Naive thymus-derived CD8-positive, alpha-beta T cell (primary cell): Measurements from ENCODE around the gene RASA3. TPM values are rescaled to one million over a fixed set of nuclear protein-coding genes. Genes with fewer than 3 reads are reported as not detected.

Source experiments
- ATAC-seq, 2 donors: fragments of 150-1000 bp; cut with Tn5 transposase in 1 of 2; sonication (Bioruptor Pico), chemical (Tn5 transposase) in 1 of 2; 1 replicate in 1 of 2; 2 replicates in 1 of 2; pipeline ENCODE4 v1.10.0; 2021; ENCODE audit warnings: mild to moderate bottlenecking in 2 of 2, moderate library complexity in 2 of 2
- POLR2A ChIA-PET: fragments of 350-600 bp; sonication (Branson Sonifier 250); formaldehyde crosslinking; loops from one replicate; lab custom pipeline; 2021; ENCODE audit warnings: antibody characterized with exemption; lab: Charles Lee
- DNase-seq, 10 donors: peaks; one replicate each; pipeline versions ENCODE4 v3.0.0 to v3.0.0-alpha.2; 2020 to 2022
- H3K27ac Mint-ChIP-seq, 10 donors: one replicate each; pipeline ENCODE4 v1.8.0; 2020 to 2022; ENCODE audit warnings: mild to moderate bottlenecking in 10 of 10, mixed read lengths in 10 of 10, moderate library complexity in 4 of 10, inconsistent platforms in 1 of 10
- H3K27me3 Mint-ChIP-seq, 5 donors: one replicate each; pipeline ENCODE4 v1.8.0; 2021 to 2022; ENCODE audit warnings: mixed read lengths in 5 of 5
- H3K36me3 Mint-ChIP-seq, 3 donors: one replicate each; pipeline ENCODE4 v1.8.0; 2020 to 2022; ENCODE audit warnings: mixed read lengths in 3 of 3, mild to moderate bottlenecking in 2 of 3, inconsistent platforms in 1 of 3
- H3K4me1 Mint-ChIP-seq, 4 donors: one replicate each; pipeline ENCODE4 v1.8.0; 2021 to 2022; ENCODE audit warnings: mixed read lengths in 4 of 4
- H3K4me3 Mint-ChIP-seq, 10 donors: one replicate each; pipeline ENCODE4 v1.8.0; 2020 to 2022; ENCODE audit warnings: mild to moderate bottlenecking in 10 of 10, mixed read lengths in 10 of 10, moderate library complexity in 6 of 10, inconsistent platforms in 1 of 10
- H3K9me3 Mint-ChIP-seq, 9 donors: one replicate each; pipeline ENCODE4 v1.8.0; 2020 to 2022; ENCODE audit warnings: mixed read lengths in 9 of 9, mild to moderate bottlenecking in 3 of 9, inconsistent platforms in 1 of 9, moderate library complexity in 1 of 9
- polyA plus RNA-seq, 3 donors: library from polyadenylated mRNA; unstranded; fragments of 300-500 nt; fragmentation: Illumina TruSeq; gene quantifications; one replicate each; pipeline ENCODE4 v1.2.3, GENCODE V29; 2021
- total RNA-seq, 8 experiments: library from RNA in 2 of 8; stranded (reverse) in 2 of 8; gene quantifications; one replicate each; pipeline ENCODE4 v1.2.3 and lab custom pipeline; 2021 to 2026

RASA3 gene
- total and polyA plus RNA-seq, 5 experiments from 2014 or later: 62.2 to 196 (median 169) TPM

DNA sequence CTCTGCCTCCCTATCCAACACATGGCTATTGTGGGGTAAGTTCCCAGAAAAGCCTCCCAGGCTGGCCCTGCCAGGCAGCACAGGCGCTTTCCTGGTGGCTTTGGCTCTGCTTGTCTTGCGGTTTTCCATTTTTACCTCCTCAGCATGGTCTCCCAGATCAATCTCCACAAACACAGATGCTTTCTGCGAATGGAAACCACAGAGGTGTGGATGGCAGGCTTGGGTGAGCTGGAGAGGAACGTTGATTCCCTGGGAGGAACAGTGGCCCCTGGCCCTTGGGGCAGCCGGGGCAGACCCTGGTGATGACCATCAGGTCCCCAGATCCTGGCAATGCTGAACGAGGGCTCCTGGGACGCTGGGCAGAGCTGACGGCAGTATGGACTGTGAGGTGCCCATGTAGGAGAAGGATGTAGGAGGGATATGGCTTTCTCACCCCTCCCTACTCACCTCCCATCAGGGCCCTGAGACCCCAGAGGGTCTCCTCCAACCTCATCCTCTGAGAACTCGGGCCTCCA is 165.2 kb downstream of the RASA3 start:
- H3K27ac Mint-ChIP-seq: peak overlapping the region in 3 of 10 donors; percentile 31 to 60 (median 47)
- H3K36me3 Mint-ChIP-seq: peaks cover 0 to 2% (median 0%) of the 10 kb centered on the region in 3 donors
- H3K4me1 Mint-ChIP-seq: peaks cover 0 to 1% (median 0%) of the 10 kb centered on the region in 4 donors
- peaks cover 0 to 2% (median 0%) of the 10 kb centered on the region in 9 donors for H3K9me3 Mint-ChIP-seq
- ATAC-seq (peak in 1 of 2 donors; percentile 3), DNase-seq (no peak)
- H3K4me3 Mint-ChIP-seq: peak overlapping the region in 3 of 10 donors; percentile 15 to 34 (median 17)
- POLR2A ChIA-PET: no interaction called here
- no peaks in the 10 kb centered on the region for H3K27me3 Mint-ChIP-seq

DNA sequence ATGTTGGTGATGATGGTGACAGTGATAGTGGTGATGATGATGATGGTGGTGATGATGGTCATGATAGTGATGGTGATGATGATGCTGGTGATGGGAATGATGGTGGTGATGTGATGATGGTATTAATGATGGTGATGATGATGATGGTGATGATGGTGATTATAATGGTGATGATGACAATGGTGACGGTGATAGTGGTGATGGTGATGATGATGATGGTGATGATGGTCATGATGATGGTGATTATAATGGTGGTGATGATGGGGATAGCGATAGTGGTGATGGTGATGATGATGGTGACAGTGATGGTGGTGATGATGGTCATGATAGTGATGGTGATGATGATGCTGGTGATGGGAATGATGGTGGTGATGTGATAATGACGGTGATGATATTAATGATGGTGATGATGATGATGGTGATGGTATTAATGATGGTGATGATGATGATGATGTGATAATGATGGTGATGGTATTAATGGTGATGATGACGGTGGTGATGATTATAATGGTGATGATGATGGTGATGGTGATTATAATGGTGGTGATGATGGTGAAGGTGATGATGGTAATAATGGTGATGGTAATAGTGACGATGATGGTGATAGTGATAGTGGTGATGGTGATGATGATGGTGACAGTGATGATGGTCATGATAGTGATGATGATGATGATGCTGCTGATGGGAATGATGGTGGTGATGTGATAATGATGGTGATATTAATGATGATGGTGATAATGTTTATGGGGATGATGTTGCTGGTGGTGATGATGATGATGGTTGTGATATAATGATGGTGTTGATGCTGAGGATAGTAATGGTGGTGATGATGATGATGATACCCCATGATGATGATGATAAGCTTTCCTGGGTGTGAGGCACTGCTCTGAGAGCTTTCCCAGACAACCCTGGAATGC is 166.2 kb downstream of the RASA3 start:
- DNase-seq (no peak), ATAC-seq (peak in 1 of 2 donors; percentile 7)
- POLR2A ChIA-PET: no interaction called here
- Mint-ChIP-seq H3K27me3 (no peaks in the 10 kb centered on the region), H3K27ac (no peak overlapping the region), H3K4me1 (peaks cover 0 to 2% (median 0%) of the 10 kb centered on the region in 4 donors), H3K4me3 (no peak overlapping the region), H3K9me3 (peaks cover 0 to 2% (median 0%) of the 10 kb centered on the region in 9 donors), H3K36me3 (peaks cover 0 to 6% (median 5%) of the 10 kb centered on the region in 3 donors)

DNA sequence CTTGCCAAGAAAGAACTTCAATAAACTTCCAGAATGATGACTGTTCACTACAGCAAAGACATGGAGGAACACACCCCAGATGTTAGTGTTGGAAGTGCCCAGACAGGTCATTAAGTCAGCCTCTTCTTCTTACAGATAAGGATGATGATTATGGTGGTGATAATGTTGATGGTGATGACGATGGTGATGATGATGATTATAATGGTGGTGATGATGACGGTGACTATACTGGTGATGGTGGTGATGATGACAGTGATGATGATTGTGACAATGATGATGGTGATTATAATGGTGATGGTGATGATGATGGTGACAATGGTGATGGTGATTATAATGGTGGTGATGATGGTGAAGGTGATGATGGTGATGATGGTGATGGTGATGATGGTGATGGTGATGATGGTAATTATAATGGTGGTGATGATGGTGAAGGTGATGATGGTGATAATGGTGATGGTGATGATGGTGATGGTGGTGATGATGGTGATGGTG is 167.0 kb downstream of the RASA3 start:
- DNase-seq (no peak), ATAC-seq (no peak)
- no peaks in the 10 kb centered on the region for H3K9me3 Mint-ChIP-seq
- POLR2A ChIA-PET: no interaction called here
- H3K36me3 Mint-ChIP-seq: peaks cover under 1 to 6% (median 5%) of the 10 kb centered on the region in 3 donors
- H3K27me3 Mint-ChIP-seq: no peaks in the 10 kb centered on the region
- H3K27ac Mint-ChIP-seq: no peak overlapping the region
- H3K4me3 Mint-ChIP-seq: no peak overlapping the region
- H3K4me1 Mint-ChIP-seq: peaks cover 0 to 2% (median 0%) of the 10 kb centered on the region in 4 donors

DNA sequence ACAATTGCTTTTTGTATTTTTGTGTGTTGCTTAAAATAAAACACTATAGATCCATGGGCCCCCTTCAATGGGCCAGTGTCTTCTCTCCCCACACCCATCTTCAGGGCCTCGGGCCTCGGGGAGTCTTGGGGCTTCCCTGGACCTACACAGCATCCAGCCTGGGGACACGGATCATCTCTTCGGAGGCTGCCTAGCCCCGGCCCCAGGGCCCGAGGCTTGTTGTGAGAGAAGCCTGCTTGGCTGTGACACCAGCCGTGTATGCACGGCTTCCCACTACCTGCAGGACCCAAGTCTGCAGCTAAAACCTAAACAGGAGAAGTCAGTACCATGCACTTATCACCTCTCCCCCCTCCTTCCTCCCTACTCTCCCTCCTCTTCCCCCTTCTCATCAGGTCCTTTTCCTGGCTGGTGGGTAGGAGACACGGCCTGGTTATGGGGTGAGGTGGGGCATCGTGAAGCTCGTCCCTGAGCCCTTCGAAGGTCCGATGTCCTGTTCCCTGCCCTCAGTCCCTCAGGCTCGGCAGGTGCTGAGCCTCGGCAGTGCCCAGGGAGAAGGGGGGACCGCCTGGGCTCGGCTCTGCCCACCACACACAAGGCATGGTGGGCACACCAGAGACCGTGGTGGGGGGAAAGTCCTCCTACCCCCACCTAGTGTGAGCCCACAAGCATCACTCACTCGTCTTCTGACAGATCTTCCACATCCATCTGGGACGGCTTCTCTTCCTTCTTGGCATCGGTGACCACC is 168.0 kb downstream of the RASA3 start:
- H3K4me3 Mint-ChIP-seq: no peak overlapping the region
- no peaks in the 10 kb centered on the region for H3K27me3 Mint-ChIP-seq
- peak in 2 of 10 donors; percentile 3 to 24 for DNase-seq
- peaks cover 4 to 13% (median 5%) of the 10 kb centered on the region in 3 donors for H3K36me3 Mint-ChIP-seq
- no peaks in the 10 kb centered on the region for H3K9me3 Mint-ChIP-seq
- peaks cover 0 to 2% (median 0%) of the 10 kb centered on the region in 4 donors for H3K4me1 Mint-ChIP-seq
- ATAC-seq: no peak
- POLR2A ChIA-PET: no interaction called here
- no peak overlapping the region for H3K27ac Mint-ChIP-seq

DNA sequence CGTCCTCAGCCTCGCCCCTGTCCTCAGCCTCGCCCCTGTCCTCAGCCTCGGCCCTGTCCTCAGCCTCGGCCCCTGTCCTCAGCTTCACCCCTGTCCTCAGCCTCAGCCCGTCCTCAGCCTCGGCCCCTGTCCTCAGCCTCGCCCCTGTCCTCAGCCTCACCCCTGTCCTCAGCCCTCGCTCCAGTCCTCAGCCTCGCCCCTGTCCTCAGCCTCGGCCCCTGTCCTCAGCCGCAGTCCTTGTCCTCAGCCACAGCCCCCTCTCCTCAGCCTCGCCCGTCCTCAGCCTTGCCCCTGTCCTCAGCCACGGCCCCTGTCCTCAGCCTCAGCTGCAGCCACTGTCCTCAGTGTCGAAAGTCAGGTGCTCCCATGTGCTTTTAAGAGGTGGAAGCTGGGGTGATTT is 169.0 kb downstream of the RASA3 start:
- Mint-ChIP-seq H3K4me3 (no peak overlapping the region), H3K9me3 (peaks cover 0 to 5% (median 0%) of the 10 kb centered on the region in 9 donors), H3K36me3 (peaks cover 8 to 13% (median 9%) of the 10 kb centered on the region in 3 donors), H3K27me3 (no peaks in the 10 kb centered on the region), H3K4me1 (peaks cover 0 to 8% (median 2%) of the 10 kb centered on the region in 4 donors), H3K27ac (peak overlapping the region in 4 of 10 donors; percentile 27 to 31 (median 28))
- ATAC-seq: no peak
- POLR2A ChIA-PET: no interaction called here
- peak in 1 of 10 donors; percentile 51 for DNase-seq

DNA sequence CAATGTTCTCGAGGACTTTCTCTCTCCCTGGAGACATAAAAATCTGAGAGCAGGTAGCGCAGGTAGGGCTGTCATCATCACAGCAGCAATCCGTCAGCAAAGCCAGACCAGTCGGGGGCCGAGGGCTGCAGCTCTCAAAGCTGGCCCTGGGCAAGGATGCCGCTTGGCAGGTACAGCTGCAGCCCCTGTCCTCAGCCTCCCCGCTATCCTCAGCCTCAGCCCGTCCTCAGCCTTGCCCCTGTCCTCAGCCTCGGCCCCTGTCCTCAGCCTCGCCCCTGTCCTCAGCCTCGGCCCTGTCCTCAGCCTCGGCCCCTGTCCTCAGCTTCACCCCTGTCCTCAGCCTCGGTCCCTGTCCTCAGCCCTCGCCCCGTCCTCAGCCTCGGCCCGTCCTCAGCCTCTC is 169.4 kb downstream of the RASA3 start:
- Mint-ChIP-seq H3K4me3 (peak overlapping the region in 2 of 10 donors; percentile 8 to 41), H3K27me3 (no peaks in the 10 kb centered on the region), H3K4me1 (peaks cover 0 to 11% (median 4%) of the 10 kb centered on the region in 4 donors), H3K36me3 (peaks cover 8 to 13% (median 9%) of the 10 kb centered on the region in 3 donors), H3K27ac (peak overlapping the region in 2 of 10 donors; percentile 31 to 43), H3K9me3 (peaks cover 0 to 5% (median 0%) of the 10 kb centered on the region in 9 donors)
- ATAC-seq (no peak), DNase-seq (peak in 1 of 10 donors; percentile 37)
- POLR2A ChIA-PET: no interaction called here

DNA sequence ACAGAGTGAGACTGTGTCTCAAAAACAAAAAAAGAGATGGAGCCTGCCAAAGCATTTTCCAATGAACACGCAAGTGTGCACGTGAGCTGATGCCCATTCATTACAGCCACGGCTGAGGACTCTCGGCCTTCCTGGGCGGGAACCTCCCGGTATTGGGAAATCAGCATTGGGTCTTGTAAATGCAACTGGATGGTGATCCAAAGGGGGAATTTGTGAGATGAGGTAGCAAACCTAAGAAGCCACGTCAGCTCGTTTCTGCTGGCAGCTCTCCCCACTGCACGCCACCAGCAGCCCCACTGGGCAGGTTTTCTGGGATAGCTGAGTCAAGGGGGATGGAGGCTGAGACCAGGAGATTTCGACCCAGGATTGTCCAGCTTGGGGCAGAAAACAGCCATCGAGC is 170.0 kb downstream of the RASA3 start:
- Mint-ChIP-seq H3K9me3 (peaks cover 0 to 5% (median 0%) of the 10 kb centered on the region in 9 donors), H3K27ac (peak overlapping the region in 3 of 10 donors; percentile 30 to 51 (median 35)), H3K4me1 (peaks cover 0 to 17% (median 7%) of the 10 kb centered on the region in 4 donors), H3K27me3 (no peaks in the 10 kb centered on the region), H3K36me3 (peaks cover 8 to 15% (median 9%) of the 10 kb centered on the region in 3 donors), H3K4me3 (peak overlapping the region in 1 of 10 donors; percentile 24)
- DNase-seq: peak in 1 of 10 donors; percentile 19
- POLR2A ChIA-PET: no interaction called here
- ATAC-seq: no peak

DNA sequence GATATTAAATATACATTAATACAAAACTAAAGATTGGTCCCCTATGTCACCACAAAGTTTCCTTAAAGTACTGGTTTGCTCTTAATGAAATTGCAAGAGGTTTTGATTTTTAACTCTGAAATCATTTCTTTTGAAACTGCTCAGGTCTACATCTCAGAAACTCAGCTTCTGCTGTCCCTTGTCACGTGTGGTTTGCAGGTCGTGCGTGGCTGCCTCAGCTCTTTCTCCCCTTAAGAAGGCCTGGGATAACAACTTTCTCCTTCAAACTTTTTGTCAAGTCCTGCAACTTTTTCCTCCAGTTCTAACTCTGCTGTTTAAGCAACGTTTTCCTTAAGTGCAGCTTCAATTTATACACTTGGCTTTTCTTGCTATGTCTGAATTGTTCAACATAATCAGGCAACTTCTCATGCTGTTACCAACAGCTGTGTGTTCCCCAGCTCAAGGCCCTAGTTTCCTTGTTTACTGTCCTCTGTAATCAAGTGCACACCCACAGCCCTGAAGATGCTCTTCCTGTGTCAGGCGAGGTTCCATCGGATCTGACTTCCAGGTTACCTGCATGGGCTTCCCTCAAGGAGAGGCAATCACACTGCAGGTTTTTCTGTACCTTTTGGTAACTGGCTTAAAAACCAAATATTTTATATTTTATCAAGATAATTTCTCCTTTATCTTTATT is 172.0 kb downstream of the RASA3 start:
- POLR2A ChIA-PET: interaction anchor here (1.1 kb wide), 1 partner anchor 37 kb away, joined by 3 read pairs; no protein-coding TSS in a partner anchor
- peaks cover 0 to 19% (median 7%) of the 10 kb centered on the region in 4 donors for H3K4me1 Mint-ChIP-seq
- peak overlapping the region in 8 of 10 donors; percentile 7 to 80 (median 54) for H3K27ac Mint-ChIP-seq
- H3K36me3 Mint-ChIP-seq: peaks cover 9 to 26% (median 11%) of the 10 kb centered on the region in 3 donors
- peaks cover 0 to 5% (median 0%) of the 10 kb centered on the region in 9 donors for H3K9me3 Mint-ChIP-seq
- no peaks in the 10 kb centered on the region for H3K27me3 Mint-ChIP-seq
- ATAC-seq: no peak
- H3K4me3 Mint-ChIP-seq: peak overlapping the region in 1 of 10 donors; percentile 22
- DNase-seq: no peak

DNA sequence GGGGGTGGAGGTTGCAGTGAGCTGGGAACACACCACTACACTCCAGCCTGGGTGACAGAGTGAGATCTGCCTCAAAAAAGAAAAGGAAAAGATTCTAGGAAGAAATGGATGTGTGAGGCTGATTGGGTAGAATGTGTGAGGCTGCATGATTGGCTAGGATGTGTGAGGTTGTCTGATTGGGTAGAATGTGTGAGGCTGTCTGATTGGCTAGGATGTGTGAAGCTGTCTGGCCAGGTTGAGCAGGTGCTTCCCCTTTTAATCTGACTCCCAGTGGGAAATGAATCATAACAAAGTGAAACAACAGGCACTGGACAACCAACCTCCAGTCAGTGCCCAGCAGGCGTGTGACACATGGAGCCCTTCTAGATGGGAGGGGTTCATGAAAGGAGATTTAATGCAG is 173.2 kb downstream of the RASA3 start:
- H3K27me3 Mint-ChIP-seq: no peaks in the 10 kb centered on the region
- peaks cover 0 to 19% (median 7%) of the 10 kb centered on the region in 4 donors for H3K4me1 Mint-ChIP-seq
- peaks cover 0 to 5% (median 0%) of the 10 kb centered on the region in 9 donors for H3K9me3 Mint-ChIP-seq
- POLR2A ChIA-PET: interaction anchor here (1.1 kb wide), 1 partner anchor 38 kb away, joined by 3 read pairs; no protein-coding TSS in a partner anchor
- peak overlapping the region in 8 of 10 donors; percentile 4 to 92 (median 74) for H3K27ac Mint-ChIP-seq
- H3K4me3 Mint-ChIP-seq: peak overlapping the region in 2 of 10 donors; percentile 37 to 54
- ATAC-seq (peak in 1 of 2 donors; percentile 22), DNase-seq (no peak)
- H3K36me3 Mint-ChIP-seq: peaks cover 9 to 32% (median 13%) of the 10 kb centered on the region in 3 donors

DNA sequence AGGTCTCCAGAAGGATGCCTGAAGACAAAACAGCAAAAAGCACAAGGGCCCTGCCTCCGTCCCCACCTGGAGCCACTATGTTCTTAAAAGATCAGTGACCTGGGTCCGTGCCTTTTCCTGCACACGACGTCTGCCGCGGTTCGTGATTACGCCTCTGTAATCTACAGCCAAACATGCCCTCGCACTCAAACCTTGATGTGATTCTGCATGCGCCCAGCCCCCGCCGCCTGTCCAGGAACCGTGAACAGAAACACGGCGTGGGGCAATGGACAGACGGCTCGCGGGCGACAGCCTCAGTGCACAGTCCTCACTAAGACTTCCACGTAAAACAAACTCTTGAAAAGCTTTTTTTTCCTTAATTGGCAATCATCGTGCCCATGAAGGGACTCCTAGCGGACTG is 174.1 kb downstream of the RASA3 start:
- Mint-ChIP-seq H3K9me3 (peaks cover 0 to 5% (median 0%) of the 10 kb centered on the region in 9 donors), H3K36me3 (peaks cover 9 to 36% (median 16%) of the 10 kb centered on the region in 3 donors), H3K4me1 (peaks cover 0 to 19% (median 7%) of the 10 kb centered on the region in 4 donors), H3K4me3 (peak overlapping the region in 2 of 10 donors; percentile 1 to 15), H3K27me3 (no peaks in the 10 kb centered on the region), H3K27ac (peak overlapping the region in 3 of 10 donors; percentile 2 to 92 (median 52))
- DNase-seq (no peak), ATAC-seq (no peak)
- POLR2A ChIA-PET: no interaction called here

DNA sequence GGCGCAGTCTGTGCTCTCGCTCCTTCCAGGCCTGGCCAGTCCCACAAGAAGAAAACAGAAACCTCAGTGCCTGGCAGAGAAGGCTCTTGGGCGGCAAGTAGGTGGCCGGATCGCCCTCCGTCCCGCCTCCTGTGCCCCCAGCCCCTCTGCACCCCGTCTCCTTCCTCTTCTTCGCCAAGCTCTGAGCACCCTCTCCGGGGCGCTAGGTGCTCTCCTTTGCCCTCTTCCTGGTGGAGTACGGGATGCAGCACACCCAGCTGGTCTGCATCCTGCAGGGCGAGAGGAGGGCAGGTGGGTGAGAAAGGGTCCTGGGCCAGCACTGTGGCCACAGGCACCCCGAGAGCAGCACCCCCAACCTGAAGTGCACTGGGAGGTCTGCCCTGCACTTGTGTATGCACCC is 175.9 kb downstream of the RASA3 start:
- Mint-ChIP-seq H3K9me3 (peaks cover 0 to 5% (median 0%) of the 10 kb centered on the region in 9 donors), H3K4me1 (peaks cover 3 to 17% (median 7%) of the 10 kb centered on the region in 4 donors), H3K4me3 (peak overlapping the region in 1 of 10 donors; percentile 48), H3K27ac (peak overlapping the region in 2 of 10 donors; percentile 91 to 92), H3K27me3 (no peaks in the 10 kb centered on the region), H3K36me3 (peaks cover 6 to 32% (median 16%) of the 10 kb centered on the region in 3 donors)
- DNase-seq (peak in 1 of 10 donors; percentile 53), ATAC-seq (peak in 1 of 2 donors; percentile 28)
- POLR2A ChIA-PET: no interaction called here
